ENCODE data around the gene CORO7.

DNA sequence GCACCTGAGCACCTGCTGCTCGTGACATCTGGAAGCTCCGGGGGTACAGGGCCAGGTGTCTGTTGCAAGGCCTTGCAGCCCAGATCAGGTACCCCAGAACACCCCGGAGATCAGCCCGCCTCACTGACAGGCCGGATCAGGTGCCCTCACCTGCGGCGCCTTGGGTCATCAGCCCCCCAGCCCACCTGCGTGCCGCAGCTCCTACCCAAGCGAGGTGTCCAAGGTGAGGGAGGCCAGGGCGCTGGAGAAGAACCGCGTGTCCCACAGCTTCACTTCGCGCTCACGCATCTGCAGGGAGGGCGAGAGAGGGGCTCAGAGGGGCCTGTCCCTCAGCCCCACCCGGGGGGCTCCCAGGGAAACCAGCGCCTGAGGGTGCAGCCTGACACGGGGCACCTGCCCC, 28.6 kb downstream of the CORO7 start:
- TF ChIP-seq, protein P1, sequence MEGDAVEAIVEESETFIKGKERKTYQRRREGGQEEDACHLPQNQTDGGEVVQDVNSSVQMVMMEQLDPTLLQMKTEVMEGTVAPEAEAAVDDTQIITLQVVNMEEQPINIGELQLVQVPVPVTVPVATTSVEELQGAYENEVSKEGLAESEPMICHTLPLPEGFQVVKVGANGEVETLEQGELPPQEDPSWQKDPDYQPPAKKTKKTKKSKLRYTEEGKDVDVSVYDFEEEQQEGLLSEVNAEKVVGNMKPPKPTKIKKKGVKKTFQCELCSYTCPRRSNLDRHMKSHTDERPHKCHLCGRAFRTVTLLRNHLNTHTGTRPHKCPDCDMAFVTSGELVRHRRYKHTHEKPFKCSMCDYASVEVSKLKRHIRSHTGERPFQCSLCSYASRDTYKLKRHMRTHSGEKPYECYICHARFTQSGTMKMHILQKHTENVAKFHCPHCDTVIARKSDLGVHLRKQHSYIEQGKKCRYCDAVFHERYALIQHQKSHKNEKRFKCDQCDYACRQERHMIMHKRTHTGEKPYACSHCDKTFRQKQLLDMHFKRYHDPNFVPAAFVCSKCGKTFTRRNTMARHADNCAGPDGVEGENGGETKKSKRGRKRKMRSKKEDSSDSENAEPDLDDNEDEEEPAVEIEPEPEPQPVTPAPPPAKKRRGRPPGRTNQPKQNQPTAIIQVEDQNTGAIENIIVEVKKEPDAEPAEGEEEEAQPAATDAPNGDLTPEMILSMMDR (conservative IDR thresholded peaks at IDR 0.05) = no peak
- TF ChIP-seq ZFX (IDR thresholded peaks at IDR 0.05) = no peak
